GM19455 (cell line): ENCODE measurements around the gene MBNL1.
"Not testable (repeated sequence)": the region's sequence is repeated elsewhere in the genome, so short reads cannot be mapped to it uniquely, and the experiment has no call there.

Source experiments
- ATAC-seq: cut with Tn5 transposase; IDR thresholded peaks from one replicate; pipeline ENCODE4 v1.9.1; 2021; ENCODE audit not compliant: unreplicated experiment

Gene MBNL1

DNA sequence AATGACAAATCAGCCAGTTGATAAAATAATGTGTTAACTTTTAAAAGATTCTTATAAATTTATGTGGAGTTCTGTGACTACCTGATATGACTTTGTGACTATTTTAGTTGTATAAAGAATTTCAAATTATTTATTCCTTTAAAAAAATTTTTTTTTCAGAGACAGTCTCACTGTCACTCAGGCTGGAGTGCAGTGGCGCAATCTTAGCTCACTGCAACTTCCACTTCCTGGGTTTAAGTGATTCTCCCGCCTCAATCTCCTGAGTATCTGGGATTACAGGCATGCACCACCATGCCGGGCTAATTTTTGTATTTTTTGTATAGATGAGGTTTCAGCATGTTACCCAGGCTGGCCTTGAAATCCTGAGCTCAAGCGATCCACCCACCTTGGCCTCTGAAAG, 48.5 kb downstream of the MBNL1 start:
- ATAC-seq = no peak

DNA sequence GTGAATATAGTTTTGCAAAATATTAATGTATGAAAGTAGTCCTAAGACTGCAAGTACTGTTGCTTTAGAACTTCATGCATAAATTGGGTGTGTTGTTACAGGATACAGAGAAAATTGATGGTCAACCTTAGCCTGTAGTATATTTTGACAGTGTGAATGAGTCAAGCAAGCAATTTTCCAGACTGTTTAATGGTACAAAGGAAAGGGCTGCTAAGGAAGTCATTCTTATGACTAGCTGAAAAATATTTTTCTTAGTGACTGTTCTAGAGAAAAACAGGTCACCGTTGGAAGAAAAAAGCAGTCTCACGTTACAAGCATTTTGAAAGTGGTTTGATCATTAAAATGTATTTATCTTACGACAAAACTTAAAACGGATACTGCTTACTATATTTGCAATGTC, 49.2 kb downstream of the MBNL1 start:
- ATAC-seq = no peak

DNA sequence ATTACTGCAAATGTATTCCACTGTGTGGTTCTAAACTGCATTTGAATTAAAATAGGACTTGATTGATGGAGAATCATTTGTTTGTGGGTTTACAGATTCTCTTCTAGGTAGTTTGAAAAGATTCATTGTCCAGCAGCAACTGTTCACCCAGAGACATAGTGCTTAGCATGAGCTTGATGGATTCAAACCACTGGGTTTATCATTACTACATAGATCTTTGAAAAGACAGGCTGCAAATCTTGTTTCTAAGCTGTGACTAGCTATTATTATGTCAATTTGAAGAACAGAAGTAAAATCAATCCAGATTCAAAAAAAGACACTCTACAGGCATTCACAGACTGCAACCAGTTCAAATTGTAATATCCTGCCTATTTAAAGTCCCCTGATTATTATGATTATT, 49.8 kb downstream of the MBNL1 start:
- ATAC-seq = no peak

DNA sequence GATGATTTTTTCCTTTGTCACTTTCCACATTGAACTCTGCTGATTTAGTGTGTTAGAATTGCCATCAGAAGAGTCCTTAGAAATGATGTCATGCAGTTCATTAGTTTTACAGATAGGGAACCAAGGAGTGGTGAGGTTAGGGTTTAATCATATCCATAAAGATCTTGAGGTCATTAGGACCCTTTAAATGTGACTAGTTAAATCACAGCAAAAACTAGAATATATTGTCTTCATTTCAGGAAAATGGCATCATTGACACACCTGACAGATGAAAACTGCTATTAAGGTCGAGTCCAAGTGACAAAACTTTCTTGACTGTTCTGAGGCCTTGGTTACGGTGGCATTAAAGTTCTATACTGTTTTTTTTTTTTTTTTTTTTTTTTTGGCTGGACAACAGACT, 50.5 kb downstream of the MBNL1 start:
- ATAC-seq = no peak

DNA sequence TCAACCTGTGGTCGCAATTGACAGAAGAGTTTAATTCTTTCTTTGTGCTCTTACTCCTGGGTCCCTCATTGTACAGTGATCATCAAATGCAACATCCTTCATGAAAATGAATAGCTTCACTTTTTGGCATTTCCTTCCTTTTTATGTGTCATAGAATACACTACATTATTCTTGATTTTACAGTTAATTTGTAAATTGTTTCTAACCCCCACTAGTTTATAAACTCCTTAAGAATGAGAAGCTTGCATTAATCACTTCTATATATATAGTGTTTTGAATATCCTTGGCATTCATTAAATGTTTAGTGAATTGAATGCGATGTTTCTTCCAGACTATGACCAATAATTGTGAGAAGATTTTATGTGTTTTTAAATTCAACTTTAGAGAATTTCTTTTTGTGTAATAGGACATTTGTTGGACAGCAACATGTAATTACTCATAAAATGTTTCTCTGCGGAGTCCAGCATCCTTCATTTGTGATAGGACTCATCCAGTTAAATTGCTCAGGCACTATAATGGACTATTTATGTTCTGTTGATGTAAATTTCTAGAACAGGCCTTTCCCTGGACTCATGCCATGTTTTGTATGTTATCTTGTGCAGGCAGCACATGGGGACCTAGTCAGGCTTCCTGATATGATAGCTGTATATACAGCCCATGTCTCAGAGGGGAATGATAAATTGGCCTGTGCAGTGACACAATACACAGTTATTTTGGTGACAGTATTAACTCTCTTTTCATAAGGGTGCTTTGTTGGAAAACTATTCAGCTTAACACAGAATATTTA, 51.3 kb downstream of the MBNL1 start:
- no peak for ATAC-seq

DNA sequence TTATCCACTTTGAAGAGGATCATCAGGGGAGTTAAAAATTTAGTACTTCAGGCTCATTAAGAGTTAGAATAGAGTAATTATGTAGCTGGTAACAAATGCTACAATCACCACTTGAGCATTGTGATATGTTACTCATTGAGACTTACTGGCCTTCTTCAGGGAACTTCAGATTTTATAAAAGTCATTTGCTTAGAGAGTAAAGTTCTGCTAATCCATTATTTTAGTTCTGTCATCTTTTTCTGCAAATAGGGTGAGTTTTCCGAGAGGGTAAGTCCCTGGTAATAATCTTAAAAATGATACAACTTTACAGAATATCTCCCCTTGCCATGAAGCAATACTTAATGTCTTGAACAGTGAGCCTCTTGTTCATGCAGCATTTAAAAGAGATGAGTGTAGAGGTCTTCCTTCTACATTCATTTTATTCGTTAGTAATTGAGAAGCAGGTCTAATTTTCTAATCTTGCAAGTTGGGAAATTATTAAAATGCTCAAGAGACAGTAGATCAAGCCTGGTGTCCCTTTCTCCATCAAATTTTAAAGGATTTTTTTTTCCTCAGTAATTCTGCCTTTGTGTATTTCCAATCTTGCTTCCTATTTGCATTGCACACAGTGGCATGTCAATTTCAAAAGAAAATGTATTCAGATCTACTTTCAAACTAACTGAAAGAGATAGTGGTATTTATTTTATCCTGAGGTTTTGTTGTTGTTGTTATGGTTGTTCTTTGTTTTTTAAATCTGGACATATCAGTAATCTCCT, 52.6 kb downstream of the MBNL1 start:
- ATAC-seq = no peak

DNA sequence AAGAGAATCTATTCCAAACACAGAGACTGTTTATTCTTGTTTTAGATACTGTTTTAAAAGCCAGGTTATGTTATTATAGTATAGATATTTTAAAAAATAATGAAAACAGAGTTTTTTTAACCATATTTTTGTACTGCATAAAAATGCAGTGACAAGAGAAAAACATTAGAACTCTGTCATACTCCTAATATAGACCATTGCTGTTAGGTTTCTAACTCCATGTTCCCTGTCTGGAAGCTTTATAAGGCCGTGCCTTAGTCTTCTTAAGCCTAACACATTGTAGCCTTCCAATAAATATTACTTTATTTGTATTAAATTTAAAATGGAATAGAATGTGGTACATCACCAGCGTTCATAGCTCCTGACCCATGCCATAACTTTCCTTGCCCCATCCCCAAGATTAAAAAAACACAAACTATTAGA, 53.2 kb downstream of the MBNL1 start:
- no peak for ATAC-seq

DNA sequence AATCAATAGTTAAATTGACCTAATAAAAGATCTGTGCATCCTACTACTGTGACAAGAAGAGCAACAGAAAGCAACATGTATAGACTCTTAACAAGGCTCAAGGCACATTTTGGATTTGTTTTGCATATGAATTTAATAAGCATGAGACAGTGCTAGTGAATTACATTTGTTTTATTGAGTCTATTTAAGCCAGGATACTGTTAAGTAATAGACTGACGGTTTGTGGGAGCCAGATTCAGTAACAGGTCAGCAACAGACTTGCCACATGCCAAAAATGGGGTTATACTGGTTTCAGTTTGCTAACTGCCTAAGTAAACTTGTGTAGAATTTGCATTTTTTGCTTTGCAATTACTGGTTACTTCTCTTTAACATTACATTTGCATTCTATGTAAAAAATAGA, 54.0 kb downstream of the MBNL1 start:
- ATAC-seq = peak; percentile 55

DNA sequence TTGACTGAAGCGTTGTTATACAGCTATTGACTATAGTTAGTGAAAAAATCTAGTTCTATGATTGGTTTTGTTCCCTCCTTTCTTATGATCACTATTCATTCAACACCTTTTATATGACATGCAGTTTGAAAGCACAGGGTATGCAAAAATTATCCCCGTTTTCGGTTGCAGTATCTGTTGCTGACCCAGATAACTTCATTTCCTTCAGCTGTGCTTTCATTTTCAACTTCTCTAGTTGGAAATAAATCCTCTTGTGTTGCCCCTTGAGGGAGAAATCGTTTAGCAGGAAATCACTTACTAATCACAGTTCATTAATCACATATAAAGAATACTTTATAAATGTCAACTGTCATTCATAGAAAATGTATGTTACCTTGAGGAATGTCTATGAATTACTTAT, 55.1 kb downstream of the MBNL1 start:
- peak; percentile 76 for ATAC-seq

DNA sequence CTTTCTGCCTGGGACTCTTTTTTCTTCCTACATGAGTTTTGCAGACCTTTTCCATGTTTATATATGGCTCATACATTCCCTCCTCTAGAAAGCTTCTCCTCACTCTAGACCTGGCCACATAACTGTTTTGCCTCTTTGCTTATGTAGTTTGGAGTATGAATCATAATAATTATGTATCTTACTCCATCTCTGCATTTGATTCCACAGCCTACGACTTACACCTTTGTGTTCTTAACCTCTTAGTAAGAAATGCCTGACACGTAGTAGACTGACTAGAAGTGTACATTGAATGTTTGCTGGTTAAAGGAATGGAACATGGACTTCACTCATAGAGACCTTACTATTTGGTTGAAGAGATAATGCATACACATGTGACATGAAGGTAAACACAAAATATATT, 56.4 kb downstream of the MBNL1 start:
- no peak for ATAC-seq

DNA sequence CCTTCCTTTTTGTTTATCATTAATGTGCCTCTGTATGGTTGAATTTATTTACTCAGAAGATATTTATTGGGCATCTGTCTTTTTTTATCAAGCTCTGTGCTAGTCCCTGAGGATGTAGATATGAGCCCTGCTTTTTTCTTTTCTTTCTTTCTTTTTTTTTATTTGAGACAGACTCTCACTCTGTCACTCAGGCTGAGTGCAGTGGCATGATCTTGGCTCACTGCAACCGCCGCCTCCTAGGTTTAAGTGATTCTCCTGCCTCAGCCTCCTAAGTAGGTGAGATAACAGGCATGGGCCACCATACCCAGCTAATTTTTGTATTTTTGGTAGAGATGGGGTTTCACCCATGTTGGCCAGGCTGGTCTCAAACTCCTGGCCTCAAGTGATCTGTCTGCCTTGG, 58.5 kb downstream of the MBNL1 start:
- ATAC-seq = no peak

DNA sequence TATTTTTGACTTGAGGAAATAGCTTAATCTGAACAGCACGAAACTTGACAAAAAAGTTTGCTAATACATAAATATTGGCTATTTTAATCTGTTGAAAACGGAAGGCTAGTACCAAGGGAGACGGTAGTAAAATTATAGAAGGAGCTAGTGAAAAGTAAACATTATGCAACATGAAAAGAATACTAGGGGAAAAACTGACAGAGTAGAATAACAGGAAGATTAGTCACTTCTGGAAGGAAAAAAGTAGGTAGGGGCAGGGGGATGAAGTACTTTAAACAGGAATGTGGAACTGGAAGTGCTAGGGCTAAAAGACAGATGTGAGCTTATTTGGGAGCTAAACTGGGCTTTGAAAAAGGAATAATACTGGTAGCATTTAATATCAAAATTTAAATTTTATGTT, 60.1 kb downstream of the MBNL1 start:
- no peak for ATAC-seq

DNA sequence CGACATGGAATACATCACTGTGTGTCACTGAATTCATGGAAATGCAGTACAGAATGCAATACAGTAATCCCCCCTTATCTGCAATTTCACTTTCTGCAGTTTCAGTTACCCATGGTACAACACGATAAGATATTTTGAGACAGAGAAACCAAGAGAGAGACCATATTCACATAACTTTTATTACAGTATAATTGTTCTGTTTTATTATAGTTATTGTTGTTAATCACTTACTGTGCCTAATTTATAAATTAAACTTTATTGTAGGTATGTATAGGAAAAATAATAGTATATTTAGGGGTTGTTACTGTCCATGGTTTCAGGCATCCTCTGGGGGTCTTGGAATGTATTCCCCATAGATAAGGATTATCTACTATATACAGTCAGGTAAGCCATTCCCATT, 61.8 kb downstream of the MBNL1 start:
- no peak for ATAC-seq

DNA sequence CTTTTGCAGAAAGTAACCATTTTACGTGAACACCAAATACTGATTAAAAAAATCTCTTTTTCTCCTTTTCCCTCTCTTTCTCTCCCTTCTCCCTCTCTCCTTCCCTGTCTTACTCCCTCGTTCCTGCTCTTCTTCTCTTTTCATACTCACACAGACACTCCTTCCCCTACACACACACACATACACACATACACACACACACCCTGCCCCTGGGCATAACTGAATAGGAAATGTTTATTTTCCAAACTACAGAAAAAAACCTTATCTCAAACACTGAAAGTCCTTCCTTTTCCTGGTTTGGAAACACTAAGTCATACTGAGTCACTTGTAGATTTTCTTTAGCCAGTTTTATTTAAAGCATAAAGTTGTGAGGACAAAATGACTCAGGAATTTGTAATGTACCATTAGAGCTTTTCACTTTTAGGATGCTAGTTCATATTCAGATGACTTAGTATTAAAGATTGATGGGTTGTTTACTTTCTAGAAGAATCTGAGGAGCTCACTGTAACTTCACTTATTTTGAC, 62.4 kb downstream of the MBNL1 start:
- no peak for ATAC-seq

DNA sequence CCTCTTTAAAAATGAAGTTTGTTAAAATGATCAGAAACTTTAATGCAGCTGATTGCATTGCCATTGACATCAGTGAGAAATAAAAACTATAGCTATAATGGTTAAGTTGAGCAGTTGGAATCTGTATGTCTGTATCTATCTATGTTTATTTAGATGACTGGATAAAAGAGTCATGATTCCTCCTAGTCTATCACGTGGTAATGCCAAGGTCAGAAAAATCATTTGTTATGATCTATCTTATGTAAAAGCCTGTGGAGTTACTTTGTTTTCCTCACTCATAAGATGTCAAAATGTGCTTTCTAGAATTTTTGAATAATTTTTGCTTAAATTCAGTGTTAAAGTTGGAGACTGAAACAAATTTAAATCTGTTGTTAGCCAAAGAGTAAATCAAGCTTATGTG, 63.3 kb downstream of the MBNL1 start:
- ATAC-seq = no peak

DNA sequence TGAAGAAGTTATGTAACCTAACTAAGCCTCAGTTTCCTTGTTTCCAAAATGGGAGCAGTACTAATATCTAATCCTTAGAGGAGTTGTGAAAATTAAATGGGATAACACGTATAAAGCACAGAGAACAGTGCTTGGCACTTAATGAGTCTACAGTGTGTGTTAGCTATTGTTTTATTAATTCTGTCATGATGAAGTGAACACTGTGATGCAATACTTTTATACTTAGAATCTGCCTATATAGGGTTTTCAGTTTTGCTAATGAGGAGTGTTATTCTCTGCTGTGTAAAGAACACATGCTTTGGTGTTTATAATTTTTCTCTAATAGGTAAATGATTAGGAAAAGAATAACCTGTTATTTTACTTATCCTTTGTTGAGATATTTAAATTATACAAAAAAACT, 65.2 kb downstream of the MBNL1 start:
- no peak for ATAC-seq

DNA sequence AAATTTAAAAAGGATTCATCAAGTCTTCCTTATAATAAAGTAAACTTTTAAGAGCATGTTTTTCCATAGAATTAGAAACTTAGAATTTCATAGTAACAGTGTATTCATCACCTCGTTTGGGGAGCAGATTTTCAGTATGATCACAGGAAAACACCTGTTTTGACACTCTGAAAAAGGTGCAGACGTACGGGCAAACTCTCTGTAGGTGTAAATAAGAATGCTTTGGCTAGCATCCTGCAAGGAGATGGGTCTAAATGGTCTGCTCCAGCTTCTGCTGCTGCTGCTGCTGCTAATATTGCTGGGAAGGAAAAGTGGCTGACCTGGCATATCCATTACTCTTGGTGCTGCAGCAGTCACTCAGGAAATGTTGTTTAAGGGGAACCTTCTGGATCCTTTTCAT, 66.0 kb downstream of the MBNL1 start:
- no peak for ATAC-seq

DNA sequence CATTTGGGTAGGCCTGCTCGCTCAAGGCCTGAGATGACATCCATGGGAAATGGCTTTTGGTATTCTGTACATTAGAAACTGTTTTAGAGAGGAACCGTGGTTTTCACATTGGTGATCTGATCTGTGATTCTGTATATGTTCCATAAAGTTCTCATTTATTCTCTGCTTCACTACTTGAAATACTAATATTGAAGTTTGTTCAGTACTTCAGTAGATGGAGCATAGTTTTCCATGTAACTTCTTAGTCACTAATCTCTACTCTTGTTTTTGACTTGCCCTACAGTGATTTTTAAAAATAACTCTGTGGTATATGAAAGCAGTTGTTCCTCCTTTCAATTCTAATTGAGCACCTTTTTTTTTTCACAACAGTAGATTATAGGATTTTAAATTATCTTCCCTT, 66.5 kb downstream of the MBNL1 start:
- ATAC-seq = no peak

DNA sequence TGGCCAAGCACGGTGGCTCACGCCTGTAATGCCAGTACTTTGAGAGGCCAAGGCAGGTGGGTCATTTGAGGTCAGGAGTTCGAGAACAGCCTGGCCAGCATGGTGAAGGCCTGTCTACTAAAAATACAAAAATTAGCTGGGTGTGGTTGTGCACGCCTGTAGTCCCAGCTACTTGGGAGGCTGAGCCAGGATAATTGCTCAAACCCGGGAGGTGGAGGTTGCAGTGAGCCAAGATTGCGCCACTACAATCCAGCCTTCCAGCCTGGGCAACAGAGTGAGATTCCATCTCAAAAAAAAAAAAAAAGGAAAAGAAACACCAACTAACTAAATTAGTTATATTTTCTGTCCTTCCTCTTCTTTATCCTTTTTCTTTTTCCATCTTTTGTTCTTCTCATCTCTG, 68.6 kb downstream of the MBNL1 start:
- ATAC-seq = not testable (repeated sequence)

DNA sequence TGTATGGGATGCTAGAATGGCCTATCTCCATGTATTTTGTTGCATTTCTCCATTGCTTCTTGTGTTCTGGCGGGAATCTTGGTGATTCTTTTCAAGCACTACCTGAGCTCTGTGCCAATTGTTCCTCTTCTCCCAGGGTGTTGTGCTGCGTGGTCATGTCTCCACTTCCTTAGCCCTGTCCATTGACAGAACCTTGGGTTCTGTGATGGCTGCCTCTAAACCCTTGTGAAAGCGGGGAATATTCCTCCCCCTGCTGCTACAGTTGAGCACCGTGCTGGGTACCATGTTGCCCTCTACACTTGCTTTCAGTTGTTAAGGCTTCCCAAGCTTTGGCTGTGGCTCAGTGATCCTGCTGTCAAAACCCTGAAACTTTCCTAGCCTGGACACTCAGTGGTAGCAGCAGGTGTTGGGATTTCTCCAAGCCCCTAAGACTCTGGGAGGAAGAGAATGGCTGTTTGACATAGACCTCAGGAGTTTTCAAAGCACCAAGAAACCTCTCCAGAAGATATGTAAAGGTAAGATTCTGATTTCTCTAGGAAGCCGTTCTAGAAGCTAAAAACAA, 69.5 kb downstream of the MBNL1 start:
- ATAC-seq = no peak

DNA sequence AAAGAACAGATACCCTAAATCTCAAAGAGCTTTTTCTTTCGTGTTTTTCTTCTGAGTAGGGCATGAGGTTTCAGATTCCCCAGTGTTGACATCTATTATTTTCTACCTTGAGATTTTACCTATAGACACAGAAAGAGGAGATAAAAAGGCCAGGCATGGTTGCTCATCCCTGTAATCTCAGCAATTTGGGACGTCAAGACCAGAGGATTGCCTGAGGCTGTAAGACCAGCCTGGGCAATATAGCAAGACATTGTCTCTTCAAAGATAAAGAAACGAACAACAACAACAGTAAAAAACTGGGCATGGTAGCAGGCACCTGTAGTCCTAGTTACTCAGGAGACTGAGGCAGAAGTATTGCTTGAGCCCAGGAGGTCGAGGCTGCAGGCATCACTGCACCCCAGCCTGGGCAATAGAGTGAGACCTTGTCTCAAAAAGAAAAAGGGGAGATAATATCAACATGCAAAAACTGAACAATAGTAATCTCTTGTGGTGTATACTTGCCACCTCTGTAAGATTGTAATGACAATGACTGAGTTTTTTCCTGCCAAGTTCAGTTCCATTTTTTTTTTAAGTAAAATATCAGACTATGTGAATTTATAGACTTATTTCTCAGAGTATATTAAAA, 71.3 kb downstream of the MBNL1 start:
- ATAC-seq = no peak

DNA sequence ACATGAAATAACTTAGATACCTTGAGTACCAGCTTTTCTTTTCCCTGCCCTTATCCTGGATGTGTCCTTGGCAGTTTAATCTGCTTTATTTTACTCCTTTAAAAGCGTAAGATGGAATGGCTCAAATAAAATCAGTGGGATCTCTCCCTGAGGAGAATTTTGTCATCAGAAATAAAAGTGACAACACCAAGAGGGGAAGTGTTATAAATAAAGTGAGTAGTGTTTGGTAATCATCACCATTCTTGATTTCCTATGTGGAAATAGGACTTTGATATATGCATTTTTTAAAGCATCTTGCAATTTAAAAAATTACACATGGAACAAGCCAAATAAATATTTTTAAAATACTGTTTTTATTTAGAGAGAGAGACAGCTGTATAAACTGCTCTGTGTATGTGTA, 76.5 kb downstream of the MBNL1 start:
- ATAC-seq = no peak
